SKM-1 (cell line): ENCODE data around the gene EMC6.
"Not testable (repeated sequence)": the region's sequence is repeated elsewhere in the genome, so short reads cannot be mapped to it uniquely, and the experiment has no call there.

Experiments
- DNase-seq: peaks from one replicate; lab custom pipeline; 2025; ENCODE audit not compliant: unreplicated experiment; lab: John Stamatoyannopoulos, UW

The EMC6 gene

GRCh38 chr17:3704931-3705717 lies 36.5 kb downstream of the EMC6 start:
- DNase-seq = no peak

- DNase-seq = not testable (repeated sequence)
Observed at GRCh38 chr17:3705718-3705984, 37.0 kb downstream of the EMC6 start.

DNA sequence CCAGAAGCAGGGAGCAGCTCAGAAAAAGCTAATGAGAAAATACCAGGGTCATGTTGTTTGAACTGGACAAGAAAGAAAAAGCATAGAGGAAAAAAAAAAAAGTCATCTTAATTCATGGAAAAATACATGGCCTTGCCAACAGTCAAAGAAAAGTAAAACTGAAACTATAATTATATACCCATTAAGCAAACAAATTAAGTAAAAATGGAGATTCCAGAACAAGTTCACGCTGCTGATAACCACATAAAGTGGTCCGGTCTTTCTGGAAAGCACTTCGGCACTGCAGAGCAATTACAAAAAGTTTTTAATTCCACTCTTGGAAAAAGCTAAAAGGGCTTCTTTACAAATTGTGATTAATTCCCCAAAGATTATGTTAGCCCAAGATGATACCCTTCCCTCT lies 39.8 kb downstream of the EMC6 start:
- DNase-seq = no peak

GRCh38 chr17:3710951-3711383 lies 42.4 kb downstream of the EMC6 start:
- DNase-seq = peak; percentile 9

DNA sequence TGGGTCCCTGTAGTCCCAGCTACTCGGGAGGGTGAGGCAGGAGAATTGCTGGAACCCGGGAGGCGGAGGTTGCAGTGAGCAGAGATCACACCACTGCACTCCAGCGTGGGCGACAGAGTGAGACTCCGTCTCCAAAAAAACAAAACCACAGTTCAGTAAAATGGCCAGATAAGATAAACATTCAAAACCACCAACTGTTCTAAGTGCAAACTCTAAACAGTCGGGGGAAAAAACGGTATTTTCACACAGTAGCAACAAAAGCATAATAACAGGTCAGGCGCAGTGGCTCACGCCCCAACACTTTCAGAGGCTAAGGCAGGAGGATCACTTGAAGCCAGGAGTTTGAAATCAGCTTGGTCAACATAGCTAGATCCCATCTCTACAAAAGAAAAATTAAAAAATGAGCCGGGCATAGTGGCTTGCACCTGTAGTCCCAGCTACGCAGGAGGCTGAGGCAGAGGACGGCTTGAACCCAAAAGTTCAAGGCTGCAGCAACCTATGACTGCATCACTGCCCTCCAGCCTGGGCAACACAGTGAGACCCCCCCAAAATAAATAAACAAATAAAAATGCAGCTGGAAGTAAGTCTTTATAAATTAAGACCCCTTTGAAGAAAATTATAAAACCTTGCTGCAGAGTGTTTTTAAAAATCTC lies 44.3 kb downstream of the EMC6 start:
- DNase-seq = no peak

- DNase-seq = no peak
Observed at GRCh38 chr17:3715296-3715695, 46.7 kb downstream of the EMC6 start.

DNA sequence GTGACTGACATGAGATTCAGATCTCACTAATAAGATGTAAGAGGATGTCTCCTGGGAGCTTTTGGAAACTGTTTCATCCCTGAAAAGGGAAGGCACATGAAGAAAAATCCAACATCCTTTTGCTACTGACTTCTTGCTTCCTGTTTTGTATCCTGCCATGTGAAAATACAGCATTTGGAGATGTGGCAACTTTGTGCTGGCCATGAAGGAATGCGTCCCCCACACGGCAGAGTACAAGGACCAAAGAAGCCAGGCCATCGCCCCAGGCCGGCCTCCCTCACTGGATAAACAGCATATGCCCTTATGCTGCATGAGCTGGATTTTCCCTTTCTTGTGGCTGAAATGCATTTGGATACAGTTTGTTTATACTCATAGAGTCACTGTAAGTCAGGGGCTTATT lies 49.6 kb downstream of the EMC6 start:
- DNase-seq = no peak

GRCh38 chr17:3719265-3719664 lies 50.7 kb downstream of the EMC6 start:
- DNase-seq = no peak
